SU-DHL-6 (cell line): ENCODE measurements around the gene EPC1.

Source experiments
- CTCF ChIP-seq: fragments of 200-600 bp; sonication (generic); IDR thresholded peaks from one replicate; pipeline ENCODE4 v1.5.1; 2017; ENCODE audit warnings: antibody characterized with exemption, mild to moderate bottlenecking, low read length, moderate library complexity; ENCODE audit not compliant: insufficient read depth, poor library complexity, severe bottlenecking
- EZH2phosphoT487 ChIP-seq: fragments of 200-600 bp; sonication (generic), shearing (Covaris generic); conservative IDR thresholded peaks from 2 replicates; pipeline ENCODE4 v1.6.1; 2018; ENCODE audit warnings: mild to moderate bottlenecking, antibody characterized with exemption, low read length, moderate library complexity, mixed read lengths

DNA sequence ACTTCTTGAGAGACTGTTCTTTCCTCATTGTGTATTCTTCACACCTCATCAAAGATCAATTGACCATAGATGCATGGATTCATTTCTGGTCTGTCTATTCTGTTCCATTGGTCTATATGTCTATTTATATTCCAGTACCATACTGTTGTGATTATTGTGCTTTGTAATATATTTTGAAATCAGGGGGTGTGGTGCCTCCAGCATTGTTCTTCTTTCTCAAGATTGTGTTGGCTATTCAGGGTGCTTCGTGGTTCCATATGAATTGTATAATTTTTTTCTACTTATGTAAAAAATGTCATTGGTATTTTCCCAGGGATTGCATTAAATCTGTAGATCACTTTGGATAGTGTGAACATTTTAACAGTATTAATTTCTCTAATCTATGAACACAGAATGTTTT lies 106.5 kb downstream of the EPC1 start:
- TF ChIP-seq CTCF (no peak), EZH2phosphoT487 (no peak)
